HepG2 (cell line): ENCODE measurements around the gene PPP2R5C. TPM values are rescaled to one million over a fixed set of nuclear protein-coding genes. Genes with fewer than 3 reads are reported as not detected.

Experiments
- ATAC-seq: fragments of 200-7000 bp; cut with Tn5 transposase; 3 replicates; pipeline ENCODE4 v1.9.1; 2020; ENCODE audit warnings: mild to moderate bottlenecking, moderate library complexity
- BruUV-seq: library from RNA; stranded (reverse); fragments of 400-500 nt; replicated peaks from 2 replicates; lab custom pipeline; 2021; lab: Mats Ljungman, UMichigan
- CTCF ChIA-PET: fragments of 300-600 bp; formaldehyde crosslinking; extraction: SDS; loops from one replicate; lab custom pipeline; 2021; ENCODE audit warnings: low total read pairs, inconsistent platforms, low intra/inter-chr PET ratio; lab: Yijun Ruan, JAX
- POLR2A ChIA-PET: fragments of 350-600 bp; sonication (Branson Sonifier 250); formaldehyde crosslinking; loops from one replicate; lab custom pipeline; 2020; ENCODE audit warnings: antibody characterized with exemption, inconsistent platforms; lab: Yijun Ruan, JAX
- DNase-seq: peaks from one replicate; pipeline ENCODE4 v3.0.0-alpha.2; 2015; ENCODE audit warnings: low spot score
- FAIRE-seq: peaks from 3 replicates; lab custom pipeline; 2011; peaks lifted over from hg19 to GRCh38; lab: Jason Lieb, UNC
- H2AFZ ChIP-seq: one replicate; pipeline ENCODE4 v1.6.1; 2011; ENCODE audit warnings: low read length, inconsistent platforms
- H3K27ac ChIP-seq: fragments of 300-600 bp; 3 replicates; pipeline ENCODE4 v1.8.0; 2011; ENCODE audit warnings: mixed run types, mild to moderate bottlenecking, mixed read lengths, low read length, inconsistent platforms; ENCODE audit not compliant: insufficient read depth; ENCODE audit errors: extremely low read length
- H3K27me3 ChIP-seq, 2 experiments: fragments of 200-600 bp in 1 of 2; 2 replicates in 1 of 2; 3 replicates in 1 of 2; pipeline versions ENCODE4 v1.6.0 to v1.8.0; 2011; ENCODE audit warnings: low read length in 2 of 2, mild to moderate bottlenecking in 2 of 2, moderate library complexity in 2 of 2, inconsistent platforms in 1 of 2; ENCODE audit not compliant: insufficient read depth in 2 of 2, control insufficient read depth in 1 of 2
- H3K36me3 ChIP-seq, 2 experiments: fragments of 200-600 bp in 1 of 2; replicated peaks in 1 of 2; 2 replicates in 1 of 2; 3 replicates in 1 of 2; pipeline versions ENCODE4 v1.5.1 to v1.8.0; 2011; ENCODE audit warnings: low read length in 2 of 2, inconsistent platforms in 1 of 2; ENCODE audit not compliant: insufficient read depth in 2 of 2, control insufficient read depth in 1 of 2
- H3K4me1 ChIP-seq: 2 replicates; pipeline ENCODE4 v1.5.1; 2012; ENCODE audit warnings: low read length, inconsistent platforms; ENCODE audit not compliant: insufficient read depth
- H3K4me2 ChIP-seq: 2 replicates; pipeline ENCODE4 v1.6.0; 2011; ENCODE audit warnings: low read depth, low read length, inconsistent platforms
- H3K4me3 ChIP-seq, 3 experiments: fragments of 200-600 bp in 1 of 3; sonication (generic), shearing (Covaris generic) in 1 of 3; replicated peaks in 1 of 3; 2 replicates each; pipeline ENCODE4 v1.5.1; 2011 to 2016; ENCODE audit warnings: low read length in 3 of 3, inconsistent platforms in 2 of 3, low read depth in 2 of 3, mild to moderate bottlenecking in 2 of 3, control low read depth in 1 of 3, mixed read lengths in 1 of 3; ENCODE audit not compliant: insufficient read depth in 1 of 3
- H3K79me2 ChIP-seq: one replicate; pipeline ENCODE4 v1.6.1; 2011; ENCODE audit warnings: low read length, inconsistent platforms; ENCODE audit not compliant: insufficient read depth
- H3K9ac ChIP-seq: 2 replicates; pipeline ENCODE4 v1.6.0; 2011; ENCODE audit warnings: mild to moderate bottlenecking, low read depth, low read length, inconsistent platforms; ENCODE audit not compliant: insufficient read depth
- H3K9me3 ChIP-seq: 2 replicates; pipeline ENCODE4 v1.5.1; 2012; ENCODE audit warnings: mild to moderate bottlenecking, low read length
- H4K20me1 ChIP-seq: 2 replicates; pipeline ENCODE4 v1.6.0; 2011; ENCODE audit warnings: inconsistent platforms, mild to moderate bottlenecking, low read length, moderate library complexity; ENCODE audit not compliant: insufficient read depth
- CREB1 ChIP-seq, 2 experiments: fragments of 450-650 bp in 1 of 2; IDR thresholded peaks; 2 replicates each; pipeline ENCODE4 v1.6.1; 2016 to 2017; ENCODE audit warnings: control low read depth in 1 of 2, mild to moderate bottlenecking in 1 of 2, missing compliant biosample characterization in 1 of 2, missing genetic modification characterization in 1 of 2
- HOXA3 ChIP-seq: sonication (generic); formaldehyde crosslinking; IDR thresholded peaks from 2 replicates; pipeline ENCODE4 v1.5.0; 2020; ENCODE audit warnings: missing genetic modification reagents
- IKZF5 ChIP-seq: IDR thresholded peaks from 2 replicates; pipeline ENCODE4 v1.6.1; 2018; ENCODE audit warnings: missing genetic modification reagents, mild to moderate bottlenecking, missing compliant biosample characterization
- KDM1A ChIP-seq: IDR thresholded peaks from 2 replicates; pipeline ENCODE4 v1.6.1; 2016; ENCODE audit warnings: missing compliant biosample characterization
- NR2F1 ChIP-seq, 2 experiments: fragments of 450-650 bp in 1 of 2; formaldehyde crosslinking in 1 of 2; IDR thresholded peaks; 2 replicates each; pipeline versions ENCODE4 v1.5.0 to v1.6.1; 2016 to 2020; ENCODE audit warnings: mild to moderate bottlenecking in 1 of 2, missing compliant biosample characterization in 1 of 2, missing genetic modification reagents in 1 of 2, moderate library complexity in 1 of 2
- PCBP1 ChIP-seq: fragments of 200-400 bp; formaldehyde crosslinking; IDR thresholded peaks from 2 replicates; pipeline ENCODE4 v1.6.1; 2017; ENCODE audit warnings: mild to moderate bottlenecking, low read depth, low read length, borderline replicate concordance
- PCBP2 ChIP-seq: fragments of 200-400 bp; formaldehyde crosslinking; optimal IDR thresholded peaks from 2 replicates; pipeline ENCODE3; 2018; ENCODE audit warnings: low read length, low read depth; ENCODE audit not compliant: poor library complexity, severe bottlenecking
- TFAP4 ChIP-seq: sonication (generic); IDR thresholded peaks from 2 replicates; pipeline ENCODE4 v1.6.1; 2016; ENCODE audit warnings: low read depth, borderline replicate concordance
- ZMYM3 ChIP-seq: sonication (generic); formaldehyde crosslinking; IDR thresholded peaks from 2 replicates; pipeline ENCODE4 v1.5.1; 2020; ENCODE audit warnings: mild to moderate bottlenecking, missing genetic modification reagents
- ZNF326 ChIP-seq: sonication (generic); formaldehyde crosslinking; IDR thresholded peaks from 2 replicates; pipeline ENCODE4 v1.4.0; 2020; ENCODE audit warnings: missing genetic modification reagents, borderline replicate concordance
- ZNF331 ChIP-seq: sonication (generic); formaldehyde crosslinking; IDR thresholded peaks from 2 replicates; pipeline ENCODE4 v1.4.0; 2020; ENCODE audit warnings: missing genetic modification reagents
- ZNF451 ChIP-seq: sonication (generic); formaldehyde crosslinking; IDR thresholded peaks from 2 replicates; pipeline ENCODE4 v1.5.0; 2020; ENCODE audit warnings: mild to moderate bottlenecking, missing genetic modification reagents
- WGBS: methylation state at CpG from one replicate; pipeline ENCODE4 v1.1.6; 2017; ENCODE audit warnings: low lambda C conversion rate; 5-methylcytosine and 5-hydroxymethylcytosine counted together
- in situ Hi-C: cut with HindIII; loops from 2 replicates; pipeline ENCODE4 v1.10.0; 2017; ENCODE audit warnings: low pct_unique_long_range_greater_than_20kb; ENCODE audit not compliant: extremely low pct_ligation_motif_present
- intact Hi-C: fragments of 100-400 bp; cut with micrococcal nuclease; formaldehyde crosslinking; loops from one replicate; pipeline ENCODE4 v1.10.0; 2022; ENCODE audit not compliant: unreplicated experiment
- polyA plus RNA-seq, 8 experiments: library from polyadenylated mRNA; depleted of rRNA in 3 of 8; stranded (reverse) in 7 of 8; unstranded in 1 of 8; fragments of >200 nt; fragmentation: Illumina TruSeq in 4 of 8; extraction: Trizol in 4 of 8; gene quantifications; 2 replicates each; pipeline versions ENCODE4 v1.2.1 to v1.2.3, GENCODE V29; 2011 to 2016; ENCODE audit warnings: low read depth in 4 of 8, missing spikeins in 1 of 8, mixed read lengths in 1 of 8; ENCODE audit not compliant: insufficient read depth in 1 of 8
- total RNA-seq, 5 experiments: library from RNA; depleted of rRNA; stranded (reverse); fragments of >200 nt; fragmentation: Illumina TruSeq; extraction: Trizol; gene quantifications; 2 replicates each; pipeline ENCODE4 v1.2.3, GENCODE V29; 2016; ENCODE audit warnings: low read depth in 1 of 5
- TF ChIP-seq, protein P1 (sequence below): sonication (generic); formaldehyde crosslinking; IDR thresholded peaks from 2 replicates; pipeline ENCODE4 v1.4.0; 2020; ENCODE audit warnings: missing genetic modification reagents, borderline replicate concordance

Gene PPP2R5C
- total and polyA plus RNA-seq, 2 of the 13 experiments (the other 11 are each of a cell fraction or from before 2014, with no cell fraction given), result 74.3 to 78.5 TPM

- ChIA-PET CTCF (no interaction called here), POLR2A (interaction anchor here (1.3 kb wide), 1 partner anchor 12 kb away, joined by 10 read pairs; no protein-coding TSS in a partner anchor)
- intact Hi-C loops (no loop called here), in situ Hi-C loops (loop anchor here (25.0 kb wide), 1 partner anchor 368 kb away; the partner anchor contains the start of gene HSP90AA1)
- Histone ChIP-seq H3K4me1 (peaks cover 42% of the 10 kb centered on the region), H3K9ac (peak overlapping the region; percentile 33; the same call in 1 of the 2 replicates), H3K4me3 (peak overlapping the region in 1 of 3 experiments; percentile 51; a peak in 2 of 6 replicates), H4K20me1 (no peaks in the 10 kb centered on the region), H3K79me2 (no peaks in the 10 kb centered on the region), H3K27ac (no peak overlapping the region), H2AFZ (peak overlapping the region; percentile 34), H3K9me3 (no peaks in the 10 kb centered on the region), H3K27me3 (peaks cover 0 to 15% of the 10 kb centered on the region in 2 experiments; a peak in 3 of 5 replicates), H3K4me2 (peak overlapping the region; percentile 72), H3K36me3 (no peaks in the 10 kb centered on the region)
- DNase-seq, result no peak
- no peak for FAIRE-seq
- 32% methylated on average over 7 of the region's 10 CpGs for WGBS
- no TSS peak for BruUV-seq
- ATAC-seq, result peak; percentile 53
- TF ChIP-seq ZNF451 (CRISPR knock-in tag) (no peak), HOXA3 (CRISPR knock-in tag) (no peak), ZMYM3 (CRISPR knock-in tag) (no peak), ZNF326 (no peak), NR2F1 (CRISPR knock-in tag; IDR thresholded peaks at IDR 0.05) (no peak), ZNF331 (no peak), KDM1A (no peak), CREB1 (IDR thresholded peaks at IDR 0.05) (0 out of 2 replicates have a peak, but pooled peaks have one; percentile 35), CREB1 (CRISPR knock-in tag; IDR thresholded peaks at IDR 0.05) (no peak), PCBP2 (peak; percentile 81), PCBP1 (peak; percentile 86; the same call in 1 of the 2 replicates), TFAP4 (peak; percentile 17; the same call in 1 of the 2 replicates), IKZF5 (CRISPR knock-in tag) (no peak)
- TF ChIP-seq, protein P1, sequence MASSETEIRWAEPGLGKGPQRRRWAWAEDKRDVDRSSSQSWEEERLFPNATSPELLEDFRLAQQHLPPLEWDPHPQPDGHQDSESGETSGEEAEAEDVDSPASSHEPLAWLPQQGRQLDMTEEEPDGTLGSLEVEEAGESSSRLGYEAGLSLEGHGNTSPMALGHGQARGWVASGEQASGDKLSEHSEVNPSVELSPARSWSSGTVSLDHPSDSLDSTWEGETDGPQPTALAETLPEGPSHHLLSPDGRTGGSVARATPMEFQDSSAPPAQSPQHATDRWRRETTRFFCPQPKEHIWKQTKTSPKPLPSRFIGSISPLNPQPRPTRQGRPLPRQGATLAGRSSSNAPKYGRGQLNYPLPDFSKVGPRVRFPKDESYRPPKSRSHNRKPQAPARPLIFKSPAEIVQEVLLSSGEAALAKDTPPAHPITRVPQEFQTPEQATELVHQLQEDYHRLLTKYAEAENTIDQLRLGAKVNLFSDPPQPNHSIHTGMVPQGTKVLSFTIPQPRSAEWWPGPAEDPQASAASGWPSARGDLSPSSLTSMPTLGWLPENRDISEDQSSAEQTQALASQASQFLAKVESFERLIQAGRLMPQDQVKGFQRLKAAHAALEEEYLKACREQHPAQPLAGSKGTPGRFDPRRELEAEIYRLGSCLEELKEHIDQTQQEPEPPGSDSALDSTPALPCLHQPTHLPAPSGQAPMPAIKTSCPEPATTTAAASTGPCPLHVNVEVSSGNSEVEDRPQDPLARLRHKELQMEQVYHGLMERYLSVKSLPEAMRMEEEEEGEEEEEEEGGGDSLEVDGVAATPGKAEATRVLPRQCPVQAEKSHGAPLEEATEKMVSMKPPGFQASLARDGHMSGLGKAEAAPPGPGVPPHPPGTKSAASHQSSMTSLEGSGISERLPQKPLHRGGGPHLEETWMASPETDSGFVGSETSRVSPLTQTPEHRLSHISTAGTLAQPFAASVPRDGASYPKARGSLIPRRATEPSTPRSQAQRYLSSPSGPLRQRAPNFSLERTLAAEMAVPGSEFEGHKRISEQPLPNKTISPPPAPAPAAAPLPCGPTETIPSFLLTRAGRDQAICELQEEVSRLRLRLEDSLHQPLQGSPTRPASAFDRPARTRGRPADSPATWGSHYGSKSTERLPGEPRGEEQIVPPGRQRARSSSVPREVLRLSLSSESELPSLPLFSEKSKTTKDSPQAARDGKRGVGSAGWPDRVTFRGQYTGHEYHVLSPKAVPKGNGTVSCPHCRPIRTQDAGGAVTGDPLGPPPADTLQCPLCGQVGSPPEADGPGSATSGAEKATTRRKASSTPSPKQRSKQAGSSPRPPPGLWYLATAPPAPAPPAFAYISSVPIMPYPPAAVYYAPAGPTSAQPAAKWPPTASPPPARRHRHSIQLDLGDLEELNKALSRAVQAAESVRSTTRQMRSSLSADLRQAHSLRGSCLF (CRISPR knock-in tag), result no peak
Observed at GRCh38 chr14:101719045-101719645, 42.4 kb upstream of the PPP2R5C start.
